Endometrium (tissue), 2 donors: ENCODE measurements around the gene PIK3R1.

Source experiments
- FAIRE-seq: peaks from 2 replicates; lab custom pipeline; 2012; peaks lifted over from hg19 to GRCh38; lab: Jason Lieb, UNC
- donor health status: control.
- donor health status: control.

Gene PIK3R1

GRCh38 chr5:68272289-68272688 lies 56.7 kb downstream of the PIK3R1 start:
- FAIRE-seq, result peak; percentile 94

- no peak for FAIRE-seq
Observed at GRCh38 chr5:68273717-68274409, 58.3 kb downstream of the PIK3R1 start.

DNA sequence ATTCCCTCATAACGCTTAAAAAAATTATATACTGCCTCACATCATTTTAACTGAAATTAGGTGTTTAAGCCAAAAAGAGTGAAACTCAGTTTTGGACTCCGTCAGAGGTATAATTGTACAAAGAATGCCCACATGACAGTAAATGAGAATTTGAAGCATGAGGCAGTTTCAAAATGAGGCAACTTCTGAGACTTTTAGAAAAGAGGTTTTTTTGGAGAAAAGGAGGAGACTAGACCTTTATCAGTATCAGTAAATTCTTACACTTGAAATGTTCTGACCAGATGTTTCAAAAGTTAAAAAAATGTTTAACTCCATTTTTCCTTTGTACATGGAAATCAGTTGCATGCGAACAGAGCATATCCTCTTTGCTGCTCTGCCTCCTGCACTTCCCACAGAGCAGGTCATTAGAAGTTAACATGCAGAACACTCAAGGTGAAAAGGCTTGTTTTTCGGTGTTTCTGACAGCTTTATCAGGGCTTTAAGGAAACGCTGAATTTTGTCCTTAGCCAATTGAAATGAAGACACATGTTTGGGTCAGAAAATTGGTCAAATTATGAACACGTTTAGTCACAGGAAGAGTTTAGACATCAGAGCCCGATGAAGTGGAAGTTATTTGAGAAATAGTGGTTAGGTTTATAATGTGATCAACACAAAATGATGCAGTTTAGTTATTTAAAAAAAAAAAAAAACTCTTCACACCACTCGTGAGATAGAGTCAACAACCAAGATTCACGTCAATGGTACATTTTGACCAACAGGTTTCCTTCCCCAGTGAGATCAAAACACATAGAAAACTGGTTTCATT lies 59.5 kb downstream of the PIK3R1 start:
- no peak for FAIRE-seq

DNA sequence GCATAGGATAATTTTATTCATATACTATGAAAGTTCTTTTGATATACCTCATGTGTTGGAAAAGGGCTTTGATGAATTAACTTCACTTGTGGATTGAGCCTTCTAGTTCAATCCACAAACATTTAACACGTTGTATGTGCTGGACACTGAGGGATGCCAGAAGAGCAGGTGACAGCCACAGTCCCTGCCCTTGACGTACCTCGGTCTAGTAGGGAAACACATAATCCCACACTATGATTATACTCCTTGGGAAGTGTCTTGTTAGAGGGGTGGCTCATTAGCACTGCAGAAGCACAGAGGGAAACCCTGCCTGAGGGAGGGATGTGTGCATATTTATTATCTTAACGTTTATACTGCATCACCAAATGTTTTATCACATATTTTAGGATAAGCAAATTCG lies 61.2 kb downstream of the PIK3R1 start:
- no peak for FAIRE-seq

- no peak for FAIRE-seq
Observed at GRCh38 chr5:68277431-68277830, 61.9 kb downstream of the PIK3R1 start.

GRCh38 chr5:68279984-68280383 lies 64.4 kb downstream of the PIK3R1 start:
- no peak for FAIRE-seq

DNA sequence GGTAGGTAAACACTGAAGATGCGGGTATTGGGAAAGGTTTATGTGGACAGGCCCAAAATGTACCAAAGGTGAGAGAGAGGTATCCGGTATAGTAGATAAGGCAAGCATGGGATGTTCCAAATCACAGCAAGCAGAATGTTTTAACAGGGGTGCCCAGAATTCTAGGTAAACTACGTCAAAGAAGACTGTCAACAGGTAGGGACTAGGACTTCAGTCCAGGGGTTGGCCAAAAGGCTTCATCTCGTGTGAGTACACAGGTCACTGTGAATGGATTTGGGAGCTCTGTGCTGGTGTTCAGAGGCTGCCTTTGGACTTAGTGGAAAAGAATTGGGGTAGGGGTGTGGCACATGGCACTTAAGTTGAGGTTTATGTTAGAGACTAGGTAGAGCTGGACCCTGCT lies 66.4 kb downstream of the PIK3R1 start:
- FAIRE-seq, result no peak

GRCh38 chr5:68283766-68284165 lies 68.2 kb downstream of the PIK3R1 start:
- FAIRE-seq, result no peak

DNA sequence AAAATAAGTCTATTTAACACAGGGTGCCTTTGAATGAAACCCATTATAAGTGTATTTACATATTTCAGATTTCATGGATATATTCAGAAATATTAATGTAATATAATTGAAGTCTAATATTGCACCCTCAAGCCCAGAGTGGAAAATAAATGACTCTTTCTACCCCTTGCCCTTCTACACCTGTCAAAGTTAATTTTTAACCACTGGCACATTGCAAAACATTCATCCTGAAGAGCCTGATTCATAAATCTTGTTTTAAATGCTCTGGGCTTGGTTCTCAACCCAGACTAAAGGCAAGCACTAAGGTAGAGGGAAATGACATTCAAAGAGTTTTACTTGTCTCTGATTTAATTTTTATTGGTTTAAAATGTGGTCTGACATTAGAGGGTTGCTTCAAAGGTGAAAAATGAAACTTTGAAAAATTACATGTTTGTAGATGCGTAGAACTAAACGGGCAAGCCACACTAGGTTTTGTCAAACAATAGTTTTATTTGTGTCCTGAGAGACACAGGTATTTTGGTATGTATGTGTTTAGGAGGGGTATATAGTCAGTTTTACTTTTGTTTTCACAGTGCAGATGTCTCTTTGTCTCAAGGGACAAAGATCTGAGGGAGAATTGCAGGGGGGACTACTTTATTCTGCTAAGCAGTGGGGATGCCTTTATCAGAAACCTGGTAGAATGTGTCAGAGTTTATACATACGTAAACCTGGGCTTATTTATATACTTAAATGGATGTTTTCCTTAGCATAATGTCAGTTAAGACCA lies 69.7 kb downstream of the PIK3R1 start:
- no peak for FAIRE-seq

DNA sequence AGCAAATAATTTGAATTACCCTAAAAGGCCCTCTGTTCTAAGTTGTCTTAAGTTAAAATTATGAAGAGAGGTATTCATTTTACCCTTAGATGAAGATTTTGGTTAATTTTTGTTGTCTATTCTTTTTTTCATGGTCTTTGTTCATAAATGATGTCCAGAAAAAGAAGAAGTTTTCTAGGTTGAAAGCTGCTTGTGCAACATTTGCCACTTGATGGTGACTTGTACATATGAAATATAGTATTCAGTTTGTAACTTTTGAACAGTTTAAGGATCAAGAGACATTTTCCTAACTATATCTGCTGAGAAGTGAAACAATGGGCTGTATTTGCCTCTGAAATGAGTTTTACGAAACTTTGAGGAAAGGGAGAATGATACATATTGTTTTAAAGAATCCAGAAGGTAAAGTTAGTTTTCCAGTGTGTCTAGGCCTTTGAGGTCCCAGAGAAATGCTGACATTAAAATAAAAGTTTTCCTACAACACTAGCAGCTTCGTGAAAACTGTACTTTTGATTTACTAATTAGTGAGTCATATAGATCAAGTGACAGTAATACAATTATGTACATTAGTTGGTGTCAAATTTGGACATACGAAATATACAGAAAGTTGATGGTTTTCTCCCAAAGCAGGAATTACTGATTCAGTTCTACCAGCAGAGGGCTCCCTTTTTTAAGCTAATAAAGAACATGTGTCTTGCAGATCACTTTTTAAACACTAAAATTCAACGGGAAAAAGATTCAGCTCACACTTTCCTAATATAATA lies 70.5 kb downstream of the PIK3R1 start:
- peak; percentile 93 for FAIRE-seq

GRCh38 chr5:68286612-68286912 lies 71.0 kb downstream of the PIK3R1 start:
- FAIRE-seq, result no peak

DNA sequence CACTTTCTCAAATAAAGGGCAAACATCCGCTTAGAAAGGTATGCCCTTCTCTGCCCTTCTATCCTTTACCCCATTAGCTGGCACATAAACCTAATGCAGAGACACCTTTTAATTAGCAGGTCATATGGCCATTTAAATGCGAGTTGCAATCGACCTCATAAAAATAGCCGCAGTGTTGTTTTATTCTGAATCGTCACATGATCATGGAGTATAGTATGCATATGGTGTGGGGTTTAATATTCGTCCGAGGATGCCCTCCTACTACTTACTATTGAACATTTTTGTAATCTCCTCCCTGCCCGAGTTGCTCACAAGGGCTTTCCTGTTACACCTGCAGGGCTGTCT lies 72.0 kb downstream of the PIK3R1 start:
- FAIRE-seq, result no peak

- no peak for FAIRE-seq
Observed at GRCh38 chr5:68287976-68288706, 72.6 kb downstream of the PIK3R1 start.

- FAIRE-seq, result no peak
Observed at GRCh38 chr5:68288707-68289134, 73.2 kb downstream of the PIK3R1 start.

DNA sequence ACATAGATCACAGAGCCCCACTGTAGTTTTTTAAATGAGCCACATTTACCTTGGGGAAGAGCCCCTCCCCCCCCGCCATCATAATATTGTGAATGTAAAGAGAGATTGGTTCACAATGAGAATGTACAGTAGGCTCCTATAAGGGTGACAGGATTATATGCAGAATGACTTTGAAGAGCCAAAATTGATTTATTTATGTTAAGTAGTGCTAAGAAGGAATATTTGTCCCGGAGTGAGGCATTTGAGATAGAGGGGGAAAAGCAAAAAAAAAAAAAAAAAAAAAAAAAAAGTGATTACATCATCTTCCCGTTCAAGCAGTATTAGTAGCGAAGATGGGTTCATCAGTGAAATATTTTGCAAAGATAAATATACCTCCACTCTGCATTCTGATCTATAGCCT lies 73.9 kb downstream of the PIK3R1 start:
- FAIRE-seq, result no peak

DNA sequence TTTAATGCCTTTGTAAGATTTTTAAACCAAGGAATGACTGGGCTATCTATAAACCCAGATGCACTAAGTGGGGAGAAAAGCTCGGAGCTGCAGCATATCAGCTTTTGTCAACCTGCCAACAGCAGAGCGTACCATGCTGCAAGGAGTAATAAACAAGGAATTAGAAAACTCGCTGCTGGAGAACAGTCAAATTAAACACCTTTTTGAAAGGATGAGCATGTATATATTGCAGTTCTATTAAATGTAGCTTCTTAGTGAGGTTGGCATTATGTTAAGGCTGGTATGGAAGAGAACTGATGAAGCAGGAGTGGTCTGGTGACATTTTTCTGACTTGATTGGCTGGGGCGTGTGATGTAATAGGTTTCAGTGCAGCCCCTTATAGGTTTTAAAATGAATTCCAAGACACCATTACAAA lies 74.7 kb downstream of the PIK3R1 start:
- FAIRE-seq, result no peak

DNA sequence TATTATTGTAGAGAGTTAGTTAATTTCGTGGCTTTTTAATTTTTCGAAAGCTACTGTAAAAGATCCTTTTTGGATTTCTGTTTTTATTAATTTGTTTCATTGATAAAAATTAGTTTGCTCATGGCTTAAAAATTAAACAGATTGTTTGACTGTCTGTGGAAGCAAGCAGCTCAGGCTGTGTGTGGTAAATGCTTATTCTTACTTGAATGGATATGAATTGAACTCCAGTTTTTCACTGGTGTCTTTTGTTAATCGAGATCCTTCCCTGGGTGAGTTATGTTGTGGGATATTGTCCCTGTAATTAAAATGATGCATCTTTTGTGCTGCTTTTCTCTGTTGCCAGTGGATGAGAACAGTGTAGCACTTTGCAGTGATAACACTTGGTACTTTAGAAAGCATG lies 75.3 kb downstream of the PIK3R1 start:
- no peak for FAIRE-seq

DNA sequence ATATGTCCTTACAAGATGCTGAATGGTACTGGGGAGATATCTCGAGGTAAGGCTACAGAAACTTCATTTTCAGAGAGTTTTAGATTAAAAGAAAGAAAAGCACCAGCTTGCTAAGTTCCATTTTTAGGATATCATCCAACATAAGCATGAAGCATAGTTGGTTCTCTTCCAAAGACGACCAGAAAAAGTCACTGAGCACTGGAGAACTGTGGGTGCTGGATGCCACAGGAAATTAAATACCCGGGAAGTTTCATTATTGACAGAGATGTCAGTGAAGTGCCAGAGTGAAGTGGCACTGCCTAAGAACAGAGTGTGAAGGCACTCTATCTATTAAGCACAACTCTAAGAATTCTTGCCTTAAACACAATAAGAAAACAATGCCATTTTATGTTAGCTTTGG lies 76.8 kb downstream of the PIK3R1 start:
- no peak for FAIRE-seq

- no peak for FAIRE-seq
Observed at GRCh38 chr5:68295772-68296171, 80.2 kb downstream of the PIK3R1 start.

DNA sequence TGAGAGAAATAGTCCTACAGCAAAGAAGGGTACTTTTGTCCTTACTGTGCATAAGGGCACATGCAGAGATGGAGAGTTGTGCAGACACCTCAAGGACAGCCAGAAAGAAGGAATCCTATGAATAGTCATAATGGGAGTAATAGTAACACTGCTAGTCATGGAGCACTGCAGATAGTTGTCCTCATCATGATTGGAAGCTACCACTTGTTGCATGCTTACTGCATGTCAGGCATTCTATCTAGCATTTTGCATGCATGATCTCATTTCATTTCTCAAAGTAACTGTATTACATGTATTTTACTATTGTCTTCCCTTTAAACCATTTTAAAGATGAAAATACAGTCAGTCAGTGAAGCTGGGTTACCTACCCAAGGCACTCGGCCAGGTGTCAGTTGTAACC lies 81.3 kb downstream of the PIK3R1 start:
- no peak for FAIRE-seq

DNA sequence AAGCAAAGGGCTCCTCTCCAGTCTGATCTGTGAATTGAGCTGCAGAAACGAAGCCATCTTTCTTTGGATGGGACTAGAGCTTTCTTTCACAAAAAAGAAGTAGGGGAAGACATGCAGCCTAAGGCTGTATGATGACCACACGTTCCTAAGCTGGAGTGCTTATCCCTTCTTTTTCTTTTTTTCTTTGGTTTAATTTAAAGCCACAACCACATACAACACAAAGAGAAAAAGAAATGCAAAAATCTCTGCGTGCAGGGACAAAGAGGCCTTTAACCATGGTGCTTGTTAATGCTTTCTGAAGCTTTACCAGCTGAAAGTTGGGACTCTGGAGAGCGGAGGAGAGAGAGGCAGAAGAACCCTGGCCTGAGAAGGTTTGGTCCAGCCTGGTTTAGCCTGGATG lies 82.1 kb downstream of the PIK3R1 start:
- no peak for FAIRE-seq

DNA sequence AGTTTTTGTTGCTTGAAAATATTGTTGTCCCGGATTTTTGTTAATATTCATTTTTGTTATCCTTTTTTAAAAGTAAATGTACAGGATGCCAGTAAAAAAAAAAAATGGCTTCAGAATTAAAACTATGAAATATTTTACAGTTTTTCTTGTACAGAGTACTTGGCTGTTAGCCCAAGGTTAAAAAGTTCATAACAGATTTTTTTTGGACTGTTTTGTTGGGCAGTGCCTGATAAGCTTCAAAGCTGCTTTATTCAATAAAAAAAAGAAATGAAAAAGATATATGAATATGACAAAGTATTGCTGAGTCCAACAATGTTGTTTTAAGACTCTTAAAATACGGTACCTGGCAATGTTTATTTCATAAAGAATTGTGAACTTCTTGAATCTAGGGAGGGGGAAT lies 82.9 kb downstream of the PIK3R1 start:
- no peak for FAIRE-seq
